PFSK-1 (cell line): Measurements from ENCODE around the gene TBC1D9B.

ENCODE experiments used
- FOXP2 ChIP-seq: optimal IDR thresholded peaks from 2 replicates; pipeline ENCODE3; 2011; ENCODE audit warnings: borderline replicate concordance, control low read depth, inconsistent platforms; ENCODE audit not compliant: insufficient read depth; ENCODE audit errors: extremely low read length, extremely low read depth
- POLR2AphosphoS5 ChIP-seq: IDR thresholded peaks from 2 replicates; pipeline ENCODE4 v1.6.1; 2012; ENCODE audit warnings: low read depth, mild to moderate bottlenecking, control low read depth, low read length, moderate library complexity
- REST ChIP-seq, 2 experiments: IDR thresholded peaks; 2 replicates each; pipeline versions ENCODE4 v1.6.1 to v1.8.0; 2011 to 2012; ENCODE audit warnings: low read depth in 2 of 2, low read length in 2 of 2, control low read depth in 1 of 2, inconsistent platforms in 1 of 2, mild to moderate bottlenecking in 1 of 2, moderate library complexity in 1 of 2; ENCODE audit not compliant: insufficient read depth in 1 of 2
- SIN3A ChIP-seq: IDR thresholded peaks from 2 replicates; pipeline ENCODE4 v1.6.1; 2012; ENCODE audit warnings: mild to moderate bottlenecking, low read length, moderate library complexity, borderline replicate concordance; ENCODE audit not compliant: insufficient read depth
- TAF1 ChIP-seq: IDR thresholded peaks from 2 replicates; pipeline ENCODE4 v1.6.1; 2012; ENCODE audit warnings: low read length, control low read depth, borderline replicate concordance; ENCODE audit not compliant: insufficient read depth

Gene TBC1D9B

GRCh38 chr5:179870403-179870903 is 37.2 kb downstream of the TBC1D9B start:
- TF ChIP-seq POLR2AphosphoS5 (no peak), SIN3A (no peak), REST (IDR thresholded peaks at IDR 0.05; ENCODE audit: insufficient read depth in 1 of 2, low read depth in 2 of 2, low read length in 2 of 2) (no peak), FOXP2 (no peak), TAF1 (no peak)

GRCh38 chr5:179869641-179870402 is 37.9 kb downstream of the TBC1D9B start:
- TF ChIP-seq POLR2AphosphoS5 = no peak
- TF ChIP-seq REST (IDR thresholded peaks at IDR 0.05; ENCODE audit: insufficient read depth in 1 of 2, low read depth in 2 of 2, low read length in 2 of 2) = no peak
- no peak for TF ChIP-seq TAF1
- TF ChIP-seq SIN3A = no peak
- TF ChIP-seq FOXP2 = no peak

DNA sequence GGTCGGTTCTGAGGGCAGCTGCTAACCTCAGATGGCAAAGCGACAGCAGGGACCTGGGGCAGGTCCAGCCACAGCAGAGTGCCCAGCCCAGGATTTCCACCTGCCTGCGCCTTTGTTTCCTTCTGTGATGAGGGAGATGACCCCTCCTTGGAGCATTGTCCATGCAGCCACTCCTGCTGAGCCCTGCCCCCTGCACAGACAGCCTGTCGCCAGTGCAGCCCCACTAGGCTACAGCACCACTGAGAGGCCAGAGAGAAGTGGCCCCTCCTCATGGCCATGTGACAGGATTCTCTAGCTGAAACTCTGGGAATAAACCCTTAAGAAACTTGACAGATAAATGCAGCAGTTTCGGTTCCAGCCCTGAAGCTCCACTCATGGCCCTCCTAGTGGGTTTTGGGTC is 38.6 kb downstream of the TBC1D9B start:
- no peak for TF ChIP-seq FOXP2

DNA sequence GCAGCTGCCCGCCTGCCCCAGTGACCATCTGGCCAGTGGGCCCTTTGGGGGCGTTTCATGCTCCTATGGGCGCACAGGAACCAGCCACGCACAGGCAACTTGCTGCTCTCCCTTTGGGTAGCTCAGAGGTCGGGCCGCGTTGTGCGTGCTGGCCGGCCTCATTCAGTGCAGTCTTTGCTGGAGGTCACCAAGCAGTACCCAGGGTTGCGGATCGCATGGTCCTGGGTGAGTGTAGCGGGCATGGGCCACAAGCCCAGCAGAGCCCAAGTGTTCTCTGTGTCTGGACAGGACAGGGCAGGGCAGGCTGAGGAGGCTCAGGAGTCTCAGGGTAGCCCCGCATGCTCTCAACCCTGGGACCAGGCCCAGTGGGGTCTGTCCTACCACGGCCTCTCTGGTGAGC is 39.2 kb downstream of the TBC1D9B start:
- no peak for TF ChIP-seq FOXP2
- no peak for TF ChIP-seq REST (IDR thresholded peaks at IDR 0.05; ENCODE audit: insufficient read depth in 1 of 2, low read depth in 2 of 2, low read length in 2 of 2)
- TF ChIP-seq TAF1 = no peak
- no peak for TF ChIP-seq SIN3A
- no peak for TF ChIP-seq POLR2AphosphoS5

DNA sequence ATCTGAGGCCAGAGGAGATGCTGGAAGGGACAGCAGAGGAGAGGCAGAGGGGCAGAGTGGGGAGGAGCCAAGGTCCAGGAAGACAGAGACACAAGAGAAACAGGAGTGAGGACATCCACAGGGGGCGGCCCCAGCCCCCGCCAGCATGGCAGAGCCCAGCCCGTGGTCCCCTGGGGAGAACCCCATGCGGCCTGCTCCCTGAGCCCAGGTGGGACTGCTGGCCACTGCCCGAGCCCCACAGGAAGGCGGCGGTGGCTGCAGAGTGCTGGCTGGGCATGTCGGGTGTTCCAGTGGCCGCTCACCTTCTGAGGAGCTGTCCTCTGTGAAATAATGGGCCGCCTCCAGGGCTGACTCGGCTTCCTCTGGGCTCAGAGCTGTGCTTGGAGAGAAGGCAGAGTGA is 40.2 kb downstream of the TBC1D9B start:
- TF ChIP-seq FOXP2 (no peak), TAF1 (no peak), POLR2AphosphoS5 (no peak), SIN3A (no peak), REST (IDR thresholded peaks at IDR 0.05; ENCODE audit: insufficient read depth in 1 of 2, low read depth in 2 of 2, low read length in 2 of 2) (no peak)
